HG02981 (cell line): ENCODE results near the gene GCGR.

ENCODE experiments used
- ATAC-seq: cut with Tn5 transposase; IDR thresholded peaks from one replicate; pipeline ENCODE4 v1.9.1; 2021; ENCODE audit warnings: mild to moderate bottlenecking, moderate library complexity; ENCODE audit not compliant: unreplicated experiment

GCGR gene

DNA sequence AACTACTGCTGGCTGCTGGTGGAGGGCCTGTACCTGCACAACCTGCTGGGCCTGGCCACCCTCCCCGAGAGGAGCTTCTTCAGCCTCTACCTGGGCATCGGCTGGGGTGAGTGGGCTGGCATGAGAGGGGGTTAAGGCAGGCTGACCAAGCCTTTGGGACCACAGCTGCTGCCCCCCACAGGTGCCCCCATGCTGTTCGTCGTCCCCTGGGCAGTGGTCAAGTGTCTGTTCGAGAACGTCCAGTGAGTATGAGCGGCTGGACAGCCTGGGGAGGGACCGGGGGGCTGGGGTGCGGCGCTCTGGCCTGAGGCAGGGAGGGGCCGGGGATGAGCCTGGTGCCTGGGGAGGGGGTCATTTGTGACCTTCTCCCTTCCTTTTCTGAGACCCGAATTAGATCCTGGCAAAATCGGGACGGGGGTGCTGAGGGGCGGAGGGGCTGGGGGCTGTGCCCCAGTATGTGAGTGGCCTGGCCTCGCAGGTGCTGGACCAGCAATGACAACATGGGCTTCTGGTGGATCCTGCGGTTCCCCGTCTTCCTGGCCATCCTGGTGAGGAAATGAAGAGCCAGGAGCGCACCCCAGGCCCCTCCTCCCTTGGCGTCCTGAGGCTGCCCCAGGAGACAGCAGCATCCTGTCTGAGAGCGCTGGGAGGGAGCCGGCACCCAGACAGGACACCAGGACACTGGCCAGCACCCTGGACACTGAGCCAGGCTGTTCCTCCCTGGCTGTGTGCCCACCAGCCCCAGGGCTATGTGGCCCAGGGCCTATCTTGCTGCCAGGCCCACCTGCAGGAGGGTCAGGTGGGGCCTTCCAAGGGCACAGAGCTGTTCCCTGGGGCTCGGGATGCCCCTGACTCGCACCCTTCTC, 8.0 kb downstream of the GCGR start:
- no peak for ATAC-seq

DNA sequence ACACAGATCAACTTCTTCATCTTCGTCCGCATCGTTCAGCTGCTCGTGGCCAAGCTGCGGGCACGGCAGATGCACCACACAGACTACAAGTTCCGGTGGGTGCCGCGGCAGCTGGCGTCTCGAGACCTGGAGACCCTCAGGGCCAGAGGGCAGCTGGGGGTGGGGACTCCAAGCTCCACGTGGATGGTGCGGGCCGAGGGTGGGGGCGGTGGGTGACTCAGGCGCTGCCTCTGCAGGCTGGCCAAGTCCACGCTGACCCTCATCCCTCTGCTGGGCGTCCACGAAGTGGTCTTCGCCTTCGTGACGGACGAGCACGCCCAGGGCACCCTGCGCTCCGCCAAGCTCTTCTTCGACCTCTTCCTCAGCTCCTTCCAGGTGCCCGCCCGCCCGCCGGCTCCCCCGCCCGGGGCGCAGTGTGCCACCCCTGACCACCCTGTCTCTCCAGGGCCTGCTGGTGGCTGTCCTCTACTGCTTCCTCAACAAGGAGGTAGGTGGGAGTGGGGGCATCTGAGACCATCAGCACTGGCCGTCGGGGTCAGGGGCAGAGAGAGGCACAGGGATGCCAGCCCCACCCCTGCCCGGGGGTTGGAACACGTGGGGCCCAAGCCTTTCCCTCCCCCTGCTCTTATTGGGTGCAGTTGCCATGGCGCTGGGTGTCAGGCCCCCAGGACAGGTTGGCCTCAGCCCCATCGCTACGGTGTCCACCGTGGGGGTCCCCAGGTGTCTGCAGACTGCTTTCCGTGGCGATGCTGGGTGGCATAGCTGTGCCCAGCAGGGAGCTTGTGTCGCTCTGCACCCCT, 8.8 kb downstream of the GCGR start:
- ATAC-seq, result no peak

DNA sequence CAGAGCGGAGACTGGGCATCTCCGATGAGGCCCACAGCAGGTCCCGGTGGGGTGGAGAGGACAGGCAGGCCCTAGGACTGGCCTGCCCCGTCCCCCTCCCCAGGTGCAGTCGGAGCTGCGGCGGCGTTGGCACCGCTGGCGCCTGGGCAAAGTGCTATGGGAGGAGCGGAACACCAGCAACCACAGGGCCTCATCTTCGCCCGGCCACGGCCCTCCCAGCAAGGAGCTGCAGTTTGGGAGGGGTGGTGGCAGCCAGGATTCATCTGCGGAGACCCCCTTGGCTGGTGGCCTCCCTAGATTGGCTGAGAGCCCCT, 9.4 kb downstream of the GCGR start:
- no peak for ATAC-seq

DNA sequence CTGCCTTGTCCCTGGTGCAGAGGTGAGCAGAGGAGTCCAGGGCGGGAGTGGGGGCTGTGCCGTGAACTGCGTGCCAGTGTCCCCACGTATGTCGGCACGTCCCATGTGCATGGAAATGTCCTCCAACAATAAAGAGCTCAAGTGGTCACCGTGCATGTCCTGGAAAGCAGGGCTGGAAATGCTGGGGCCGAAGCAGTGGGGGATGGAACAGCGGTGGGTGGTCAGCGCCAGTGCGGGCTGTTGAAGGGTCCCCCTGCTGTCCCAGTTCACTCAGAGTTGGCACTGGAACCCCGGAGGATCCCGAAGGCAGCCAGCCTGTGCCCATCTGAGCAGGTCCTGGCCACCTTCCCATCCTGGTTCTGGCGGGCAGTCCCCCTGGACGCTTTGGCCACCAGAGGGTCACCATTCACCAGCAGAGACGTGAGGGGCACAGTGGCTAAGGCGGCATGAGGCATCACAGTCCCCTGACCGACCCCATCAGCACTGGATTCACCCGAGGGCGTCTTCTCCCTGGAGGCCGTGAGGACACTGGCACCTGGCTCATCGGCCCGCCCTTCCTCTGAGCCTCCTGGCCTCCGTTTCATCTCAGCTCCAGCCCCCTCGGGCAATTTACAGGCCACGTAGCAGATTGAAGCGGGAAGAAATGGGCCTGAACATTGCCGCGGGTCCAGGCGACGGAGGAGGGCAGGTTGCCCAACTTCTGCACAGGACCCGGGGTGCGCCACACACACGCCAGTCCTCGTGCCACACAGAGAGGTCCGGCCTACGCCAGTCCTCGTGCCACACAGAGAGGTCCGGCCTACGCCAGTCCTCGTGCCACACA, 10.1 kb downstream of the GCGR start:
- ATAC-seq, result no peak

DNA sequence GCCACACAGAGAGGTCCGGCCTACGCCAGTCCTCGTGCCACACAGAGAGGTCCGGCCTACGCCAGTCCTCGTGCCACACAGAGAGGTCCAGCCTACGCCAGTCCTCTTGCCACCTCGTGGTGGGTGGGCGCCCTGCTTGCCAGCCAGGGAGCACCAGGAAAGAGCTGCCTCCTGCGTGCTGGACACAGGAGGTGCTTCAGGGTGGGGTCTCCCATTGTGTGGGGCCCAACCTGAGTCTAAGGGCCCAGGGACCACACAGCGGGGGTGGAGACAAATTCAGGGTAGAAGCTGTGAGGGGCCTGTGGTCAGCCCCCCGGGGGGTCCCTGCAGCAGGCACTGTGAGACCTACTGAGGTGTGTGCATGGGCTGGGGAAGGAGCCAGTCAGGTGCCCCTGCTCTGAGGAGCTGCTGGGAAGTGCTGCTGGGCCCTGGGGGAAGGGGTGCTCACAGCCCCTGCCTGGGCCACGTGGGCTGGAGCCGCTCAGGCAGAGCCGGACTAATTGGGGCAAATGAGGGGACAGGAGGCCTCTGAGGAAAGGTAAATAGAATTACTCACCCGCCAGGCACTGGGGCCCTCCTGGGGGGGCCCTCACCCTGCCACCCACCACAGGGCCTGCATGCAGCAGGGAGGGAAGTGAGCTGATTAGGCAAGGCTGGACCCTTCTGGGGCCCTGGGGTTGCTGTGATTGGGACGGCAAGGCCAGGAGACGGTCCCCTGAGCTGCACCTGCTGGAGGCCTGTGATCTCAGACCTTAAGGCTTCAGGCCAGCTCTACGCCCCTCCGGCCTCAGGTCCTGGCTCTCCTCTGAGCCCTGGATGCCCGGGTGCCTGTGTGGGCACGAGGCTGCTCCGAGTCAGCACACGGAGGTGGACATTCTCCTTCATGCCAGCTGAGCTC, 11.0 kb downstream of the GCGR start:
- ATAC-seq, result no peak

DNA sequence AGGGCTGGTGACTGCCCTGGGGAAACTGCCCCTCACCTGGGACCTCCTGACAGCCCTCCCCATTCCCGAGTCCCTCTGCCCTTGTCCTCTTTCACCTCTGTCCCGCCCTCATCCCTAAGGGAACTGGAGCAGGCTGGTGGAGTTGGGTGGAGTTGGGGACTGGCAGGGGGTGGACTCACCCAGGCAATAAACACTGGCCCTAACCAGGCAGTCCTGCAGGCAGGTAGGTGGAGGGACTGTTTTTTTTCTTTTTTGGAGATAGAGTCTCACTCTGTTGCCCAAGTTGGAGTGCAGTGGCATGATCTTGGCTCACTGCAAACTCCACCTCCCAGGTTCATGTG, 11.7 kb downstream of the GCGR start:
- no peak for ATAC-seq

DNA sequence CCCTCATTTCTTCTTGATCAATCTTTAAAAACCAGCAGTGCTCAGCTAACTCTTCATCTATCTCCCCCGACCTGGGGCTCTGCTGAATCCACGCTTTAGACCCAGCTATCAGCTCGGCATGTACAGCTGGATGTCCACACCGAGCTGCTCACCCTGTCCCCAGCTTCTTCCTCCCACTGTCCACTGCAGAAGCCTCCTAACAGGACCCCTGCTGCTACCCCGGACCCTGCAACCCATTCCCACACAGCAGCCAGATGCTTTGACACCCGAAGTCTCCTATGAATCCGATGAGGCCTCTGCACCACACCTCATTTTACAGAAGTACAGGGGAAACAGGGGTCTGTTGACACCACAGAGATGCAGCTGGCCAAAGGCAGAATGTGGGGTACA, 13.8 kb downstream of the GCGR start:
- ATAC-seq, result no peak

DNA sequence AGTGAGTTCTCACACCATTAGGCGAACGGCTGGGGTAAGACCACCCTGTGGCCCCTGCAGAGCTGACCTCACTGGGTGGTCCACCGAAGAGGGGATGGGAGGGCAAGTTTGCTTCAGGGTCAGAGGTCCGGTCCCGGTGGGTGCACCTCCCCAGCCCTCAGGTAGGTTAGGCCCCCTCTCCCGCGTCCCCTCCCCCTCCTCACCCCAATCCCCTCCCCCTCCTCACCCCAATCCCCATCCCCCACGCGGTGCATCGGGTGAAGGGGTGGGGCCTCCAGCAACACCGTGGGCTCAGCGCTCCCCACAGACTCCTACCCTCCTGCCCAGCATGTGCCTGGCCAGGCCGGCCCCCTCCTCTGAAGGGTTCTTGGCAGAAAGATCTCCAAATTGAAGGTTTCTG, 15.8 kb downstream of the GCGR start:
- ATAC-seq, result no peak

DNA sequence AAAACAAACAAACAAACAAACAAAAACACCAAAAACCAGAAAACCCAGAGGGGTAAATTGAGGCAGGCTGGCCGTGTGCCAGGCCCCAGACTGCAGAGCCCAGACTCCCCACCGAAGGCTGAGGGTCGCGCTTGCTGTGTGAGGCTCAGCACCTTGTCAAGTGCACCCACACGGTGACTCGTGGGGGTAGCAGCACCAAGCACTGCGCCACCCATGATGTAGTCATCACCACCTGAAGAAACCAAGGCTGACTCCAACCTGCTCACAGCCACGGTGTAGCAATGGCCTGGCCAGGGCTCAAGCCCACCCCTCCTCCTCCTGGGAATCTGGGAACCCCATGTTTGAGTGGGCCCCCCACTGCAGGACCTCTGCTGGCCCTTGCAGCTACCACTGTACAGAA, 17.2 kb downstream of the GCGR start:
- no peak for ATAC-seq

DNA sequence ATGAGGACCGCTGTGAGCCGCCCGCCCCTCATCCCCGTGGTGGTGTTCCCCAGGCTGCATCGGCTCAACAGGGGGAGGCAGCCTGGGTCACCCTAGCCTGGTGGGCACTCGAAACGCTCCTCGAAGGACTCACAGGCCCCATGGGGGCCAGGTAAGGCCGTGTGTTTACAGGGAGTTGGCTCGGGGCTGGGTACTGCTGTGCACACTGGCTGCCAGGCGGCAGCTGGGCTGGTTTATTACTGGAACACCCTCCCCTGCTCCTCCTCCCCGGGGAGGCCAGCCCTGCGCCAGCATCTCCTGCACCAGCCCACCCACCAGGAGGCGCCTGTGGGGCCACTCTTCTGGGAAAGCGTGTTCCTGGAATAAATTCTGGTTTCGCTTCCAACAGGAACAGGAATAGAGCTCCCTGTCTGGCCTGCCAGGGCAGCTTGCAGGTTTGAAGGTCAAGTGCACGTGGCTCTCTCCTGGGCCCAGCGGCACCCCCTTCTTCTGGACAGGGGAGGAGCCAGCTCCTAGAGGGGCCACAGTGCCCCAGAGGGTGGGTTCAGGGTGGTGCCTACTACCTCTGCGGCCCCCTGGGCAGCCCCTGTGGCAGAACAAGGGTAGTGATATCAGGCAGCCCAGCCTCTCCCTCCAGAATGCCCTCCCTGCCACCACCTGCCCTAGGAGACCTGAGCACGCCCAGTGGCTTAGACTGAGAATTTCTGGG, 17.8 kb downstream of the GCGR start:
- no peak for ATAC-seq

DNA sequence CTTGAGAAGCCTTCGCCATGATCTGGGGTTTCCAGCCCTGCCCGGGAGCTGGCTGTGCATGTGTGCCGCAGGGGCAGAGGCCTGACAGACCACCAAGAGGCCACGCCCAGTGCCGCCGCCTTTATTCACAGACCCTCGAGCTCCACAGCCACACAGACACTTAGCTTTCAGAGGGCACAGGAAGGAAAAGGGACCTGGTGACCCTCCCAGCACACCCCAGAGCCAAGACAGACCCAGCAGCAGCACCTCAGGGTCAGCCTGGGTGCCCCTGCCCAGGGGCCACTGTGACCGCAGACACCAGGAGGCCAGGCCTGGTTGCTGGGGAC, 18.3 kb downstream of the GCGR start:
- ATAC-seq, result no peak

DNA sequence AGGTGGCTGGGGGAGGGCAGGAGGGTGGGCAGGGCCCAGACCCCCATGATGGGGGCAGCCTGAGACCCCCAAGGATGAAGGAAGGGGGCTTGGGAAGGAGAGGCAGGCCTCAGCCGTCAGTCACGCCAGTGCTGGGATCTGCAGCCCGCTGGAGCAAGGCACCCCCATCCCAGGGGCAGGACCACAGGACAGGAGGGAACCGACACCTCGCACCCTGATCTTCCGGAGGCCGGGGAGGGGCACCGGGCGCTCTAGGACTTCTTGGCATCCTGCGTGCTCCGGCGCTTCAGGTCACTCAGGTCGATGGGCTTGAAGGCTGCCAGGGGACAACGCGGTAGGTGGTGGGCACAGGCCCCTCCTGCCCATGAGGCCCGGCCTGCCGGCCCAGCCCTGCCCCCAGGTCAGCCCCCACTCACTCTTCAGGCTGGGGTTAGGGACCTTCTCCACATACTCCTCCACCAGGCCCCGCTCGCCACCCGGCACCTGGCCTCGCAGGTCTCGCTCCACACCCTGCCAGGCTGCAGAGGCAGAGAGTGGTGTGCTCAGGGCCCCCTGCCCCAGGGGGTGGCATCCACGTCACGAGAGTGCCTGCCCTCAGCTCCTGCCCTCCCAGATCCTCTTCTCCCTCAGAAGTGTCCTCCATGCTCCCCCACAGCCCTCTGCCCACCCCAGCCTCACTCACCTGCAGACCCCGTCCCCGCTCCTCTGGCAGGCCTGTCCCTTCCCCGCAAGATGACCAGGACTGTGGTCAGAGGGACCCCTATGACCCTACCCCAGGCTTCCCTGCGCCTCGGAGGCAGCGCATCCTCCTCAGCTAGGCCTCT, 19.3 kb downstream of the GCGR start:
- ATAC-seq, result no peak

DNA sequence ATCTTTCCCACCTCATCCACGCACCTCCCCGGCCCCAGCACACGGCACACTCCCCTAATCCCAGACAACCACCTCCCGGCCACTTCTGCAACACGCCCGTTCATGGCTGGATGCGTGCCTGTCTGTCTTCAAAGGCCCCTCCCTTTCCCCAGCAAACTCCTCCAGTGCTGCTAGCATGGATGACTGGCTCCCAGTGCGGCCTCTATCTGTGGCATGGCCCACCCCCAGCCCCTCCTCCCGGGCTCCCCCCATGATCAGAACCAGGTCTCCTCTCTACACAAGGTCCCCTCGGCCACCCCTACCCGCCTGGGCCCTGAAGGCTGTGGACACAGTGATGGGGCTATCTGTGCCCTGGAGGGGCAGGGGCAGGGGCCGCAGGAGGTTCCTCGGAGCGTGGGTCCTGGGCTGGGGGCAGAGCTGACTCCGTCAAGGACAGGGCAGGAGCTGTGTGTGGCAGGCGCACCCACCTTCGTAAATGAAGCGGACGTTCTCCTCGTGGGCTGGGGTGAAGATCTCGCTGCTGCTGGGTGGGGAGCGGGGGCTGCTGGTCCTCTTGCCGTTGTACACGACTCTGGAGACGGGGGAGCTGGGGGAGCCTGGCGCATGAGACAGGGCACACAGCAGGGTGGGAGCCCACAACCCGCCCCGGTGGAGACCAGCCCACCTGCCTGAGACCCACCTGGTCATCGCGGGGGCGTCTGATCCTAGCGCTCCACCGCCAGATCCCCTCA, 20.0 kb downstream of the GCGR start:
- ATAC-seq, result no peak

DNA sequence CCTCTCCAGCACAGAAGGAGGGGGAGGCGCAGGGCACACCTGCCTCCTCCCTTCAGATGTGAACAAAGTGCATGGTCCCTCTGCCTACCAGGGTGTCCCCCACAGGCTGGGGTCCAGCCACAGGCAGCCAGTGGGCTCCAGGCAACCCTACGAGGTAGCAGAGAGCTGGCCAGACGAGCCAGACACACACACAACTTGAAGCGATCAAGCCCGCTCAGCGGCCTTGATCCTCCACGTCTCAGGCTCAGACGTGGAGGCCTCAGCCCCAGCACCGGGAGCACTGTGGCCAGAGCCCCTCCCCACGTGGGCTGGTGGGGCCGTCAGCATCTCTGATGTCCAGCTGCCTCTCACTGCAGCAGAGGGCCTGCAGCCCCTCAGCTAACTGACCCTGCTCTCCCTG, 20.6 kb downstream of the GCGR start:
- ATAC-seq, result no peak

DNA sequence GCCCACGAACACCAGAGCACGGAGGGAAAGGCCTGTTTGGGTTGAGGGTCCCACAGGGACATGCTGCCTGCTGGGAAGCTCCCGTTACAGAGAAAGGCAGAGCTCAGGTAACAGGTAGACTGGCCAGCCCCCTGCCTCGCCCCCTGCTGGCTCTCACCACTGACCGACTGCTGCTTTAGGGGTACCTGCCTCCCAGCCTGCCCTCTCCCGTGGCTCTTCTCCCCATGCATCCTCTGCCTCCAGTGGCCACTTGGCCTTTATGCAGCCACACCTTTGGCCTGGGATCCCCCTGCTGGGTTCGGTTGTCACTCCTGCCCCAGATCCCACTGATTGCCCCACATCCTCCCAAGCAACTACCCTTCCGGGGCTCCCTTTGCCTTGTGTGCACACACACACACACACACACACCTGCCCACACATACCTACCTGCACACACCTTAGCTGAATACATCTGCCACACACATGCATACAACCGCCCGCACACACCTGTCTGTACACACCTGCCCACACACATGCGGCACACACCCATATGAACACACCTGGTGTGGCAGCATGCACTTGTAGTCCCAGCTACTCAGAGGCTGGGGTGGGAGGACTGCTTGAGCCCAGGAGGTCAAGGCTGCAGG, 22.0 kb downstream of the GCGR start:
- ATAC-seq, result no peak

DNA sequence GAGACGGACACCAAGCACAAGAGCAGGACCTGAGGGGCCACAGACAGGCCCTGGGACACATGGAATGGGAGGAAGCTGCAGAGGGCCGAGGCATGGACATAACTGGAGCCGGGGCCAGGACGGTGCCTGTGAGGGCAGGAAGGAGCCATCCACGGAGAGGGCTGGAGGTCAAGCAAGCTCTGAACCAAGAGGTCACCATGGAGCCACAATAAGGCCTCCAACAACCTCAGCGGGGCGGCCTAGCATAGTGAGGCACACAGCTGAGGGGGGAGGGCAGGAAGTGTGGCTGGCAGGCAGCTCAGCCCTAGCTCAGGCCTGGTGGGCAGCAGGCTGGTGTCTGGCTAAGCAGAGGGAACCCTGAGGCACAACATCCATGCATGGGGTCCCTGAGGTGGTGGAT, 24.7 kb downstream of the GCGR start:
- no peak for ATAC-seq

DNA sequence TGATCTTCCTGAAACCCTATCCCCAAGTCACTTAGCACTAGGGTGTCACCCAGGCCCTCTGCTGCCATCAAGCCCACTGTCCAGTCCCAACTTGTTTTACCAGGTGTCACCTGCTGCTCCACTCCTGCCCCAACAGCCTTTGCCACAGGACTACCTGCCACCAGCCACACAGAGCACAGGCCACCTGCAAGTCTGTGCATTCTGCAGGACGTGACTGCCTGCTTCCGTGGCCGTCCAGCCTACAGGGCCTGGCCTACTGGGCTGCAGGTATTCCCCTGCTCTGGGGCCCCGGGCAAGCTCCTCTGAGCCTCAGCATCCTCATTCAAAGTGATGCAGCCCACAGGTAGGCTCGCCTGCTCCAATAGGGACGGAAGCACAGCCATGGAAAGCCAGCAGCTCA, 25.9 kb downstream of the GCGR start:
- ATAC-seq, result no peak

DNA sequence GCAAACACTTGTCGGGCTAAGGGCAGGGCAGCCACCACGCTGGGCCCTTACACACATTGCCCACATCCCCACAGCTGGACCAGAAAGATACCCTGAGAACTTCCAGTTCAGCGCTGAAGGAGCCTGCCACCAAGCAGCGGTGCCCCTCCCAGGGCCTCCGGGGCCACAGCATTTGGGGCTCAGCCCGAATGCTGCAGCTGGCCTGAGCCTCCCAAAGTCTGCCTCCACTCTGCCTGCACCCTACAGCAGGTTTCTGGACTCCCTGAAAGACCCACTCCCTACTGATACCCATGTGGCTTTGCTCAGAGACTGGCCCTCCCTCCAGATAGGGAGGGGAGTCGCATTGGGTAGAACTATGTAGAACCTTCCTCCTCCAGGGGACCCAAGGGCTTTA, 27.6 kb downstream of the GCGR start:
- ATAC-seq, result no peak
